CD14-positive monocyte (primary cell): ENCODE results near the gene PCF11. TPM values are rescaled to one million over a fixed set of nuclear protein-coding genes. Genes with fewer than 3 reads are reported as not detected.

Experiments
- DNase-seq, 3 donors: peaks; one replicate each; pipeline ENCODE4 v3.0.0-alpha.2; 2011 to 2022
- H2AFZ ChIP-seq: 2 replicates; pipeline ENCODE4 v1.6.0; 2012; ENCODE audit warnings: mild to moderate bottlenecking, low read depth, low read length, inconsistent platforms; ENCODE audit not compliant: insufficient read depth, poor library complexity, severe bottlenecking
- H3K27ac ChIP-seq, 2 donors: 1 replicate in 1 of 2; 2 replicates in 1 of 2; pipeline ENCODE4 v1.5.1; 2012 to 2013; ENCODE audit warnings: low read length in 2 of 2, control low read depth in 1 of 2, inconsistent platforms in 1 of 2, low read depth in 1 of 2, mild to moderate bottlenecking in 1 of 2
- H3K27me3 ChIP-seq, 2 donors: one replicate each; pipeline versions ENCODE4 v1.6.0 to v1.6.1; 2011 to 2013; ENCODE audit warnings: low read length in 2 of 2; ENCODE audit not compliant: control insufficient read depth in 2 of 2, insufficient read depth in 2 of 2
- H3K36me3 ChIP-seq, 2 donors: replicated peaks in 1 of 2; 1 replicate in 1 of 2; 2 replicates in 1 of 2; pipeline versions ENCODE4 v1.5.1 to v1.6.1; 2012 to 2013; ENCODE audit warnings: low read length in 2 of 2, control low read depth in 1 of 2, inconsistent platforms in 1 of 2, mild to moderate bottlenecking in 1 of 2; ENCODE audit not compliant: insufficient read depth in 2 of 2, control insufficient read depth in 1 of 2
- H3K4me1 ChIP-seq, 2 donors: 1 replicate in 1 of 2; 2 replicates in 1 of 2; pipeline versions ENCODE4 v1.5.1 to v1.6.1; 2012 to 2013; ENCODE audit warnings: low read length in 2 of 2, control low read depth in 1 of 2, inconsistent platforms in 1 of 2, mild to moderate bottlenecking in 1 of 2, moderate library complexity in 1 of 2; ENCODE audit not compliant: insufficient read depth in 2 of 2, control insufficient read depth in 1 of 2
- H3K4me2 ChIP-seq: replicated peaks from 2 replicates; pipeline ENCODE3; 2012; ENCODE audit warnings: low read length, moderate library complexity, mild to moderate bottlenecking; ENCODE audit not compliant: poor library complexity, severe bottlenecking; ENCODE audit errors: extremely low read depth
- H3K4me3 ChIP-seq, 3 experiments: fragments of 200-600 bp in 1 of 3; sonication (generic) in 1 of 3; replicated peaks in 1 of 3; 1 replicate in 2 of 3; 2 replicates in 1 of 3; pipeline ENCODE4 v1.5.1; 2011 to 2013; ENCODE audit warnings: low read length in 3 of 3, mild to moderate bottlenecking in 3 of 3, control low read depth in 2 of 3, low read depth in 2 of 3, inconsistent platforms in 1 of 3, moderate library complexity in 1 of 3
- H3K79me2 ChIP-seq: 2 replicates; pipeline ENCODE4 v1.6.0; 2012; ENCODE audit warnings: mild to moderate bottlenecking, control low read depth, inconsistent platforms, low read length, moderate library complexity; ENCODE audit not compliant: insufficient read depth
- H3K9ac ChIP-seq: 2 replicates; pipeline ENCODE4 v1.6.0; 2017; ENCODE audit warnings: low read length, mild to moderate bottlenecking; ENCODE audit not compliant: insufficient read depth, poor library complexity, severe bottlenecking
- H3K9me3 ChIP-seq, 2 donors: replicated peaks in 1 of 2; 1 replicate in 1 of 2; 2 replicates in 1 of 2; pipeline versions ENCODE4 v1.5.1 to v1.6.1; 2012 to 2013; ENCODE audit warnings: low read length in 2 of 2, control low read depth in 1 of 2; ENCODE audit not compliant: control insufficient read depth in 1 of 2, insufficient read depth in 1 of 2
- H4K20me1 ChIP-seq: 2 replicates; pipeline ENCODE4 v1.6.0; 2012; ENCODE audit warnings: mild to moderate bottlenecking, low read length, control low read depth, moderate library complexity; ENCODE audit not compliant: insufficient read depth
- H3K27ac Mint-ChIP-seq, 7 donors: one replicate each; pipeline ENCODE4 v1.8.0; 2020; ENCODE audit warnings: mild to moderate bottlenecking in 7 of 7, mixed read lengths in 7 of 7, moderate library complexity in 6 of 7, inconsistent platforms in 2 of 7
- H3K27me3 Mint-ChIP-seq, 3 donors: one replicate each; pipeline ENCODE4 v1.8.0; 2021 to 2022; ENCODE audit warnings: low read depth in 3 of 3, mild to moderate bottlenecking in 3 of 3, mixed read lengths in 3 of 3, moderate library complexity in 3 of 3, inconsistent platforms in 1 of 3
- H3K36me3 Mint-ChIP-seq, 2 donors: one replicate each; pipeline ENCODE4 v1.8.0; 2020; ENCODE audit warnings: mixed read lengths in 2 of 2, inconsistent platforms in 1 of 2, mild to moderate bottlenecking in 1 of 2
- H3K4me1 Mint-ChIP-seq: one replicate; pipeline ENCODE4 v1.8.0; 2020; ENCODE audit warnings: mild to moderate bottlenecking, mixed read lengths
- H3K4me3 Mint-ChIP-seq, 2 donors: one replicate each; pipeline ENCODE4 v1.8.0; 2020; ENCODE audit warnings: mild to moderate bottlenecking in 2 of 2, mixed read lengths in 2 of 2, moderate library complexity in 1 of 2
- H3K9me3 Mint-ChIP-seq, 7 donors: one replicate each; pipeline ENCODE4 v1.8.0; 2020 to 2022; ENCODE audit warnings: mixed read lengths in 7 of 7, mild to moderate bottlenecking in 6 of 7, moderate library complexity in 6 of 7, inconsistent platforms in 2 of 7
- WGBS: methylation state at CpG from one replicate; pipeline ENCODE4 v1.1.5; 2013; ENCODE audit warnings: missing lambda C conversion rate; ENCODE audit not compliant: insufficient coverage; 5-methylcytosine and 5-hydroxymethylcytosine counted together
- intact Hi-C, 2 donors: fragments of 100-400 bp; cut with micrococcal nuclease; formaldehyde crosslinking; loops; one replicate each; pipeline versions ENCODE4 v1.15.0 to v1.15.1; 2023
- polyA plus RNA-seq, 3 donors: library from polyadenylated mRNA; depleted of rRNA in 1 of 3; unstranded in 2 of 3; stranded (reverse) in 1 of 3; fragments of 300-500 nt in 2 of 3; fragments of >200 nt in 1 of 3; fragmentation: Illumina TruSeq in 2 of 3; gene quantifications; 1 replicate in 2 of 3; 2 replicates in 1 of 3; pipeline ENCODE4 v1.2.3, GENCODE V29; 2012 to 2021
- TF ChIP-seq, protein P1 (sequence below): fragments of 200-600 bp; IDR thresholded peaks from one replicate; pipeline ENCODE4 v1.8.0; 2022; ENCODE audit warnings: antibody characterized with exemption, mild to moderate bottlenecking

PCF11 gene
- polyA plus RNA-seq, 3 donors: 8.3 to 78.1 (median 15.7) TPM

DNA sequence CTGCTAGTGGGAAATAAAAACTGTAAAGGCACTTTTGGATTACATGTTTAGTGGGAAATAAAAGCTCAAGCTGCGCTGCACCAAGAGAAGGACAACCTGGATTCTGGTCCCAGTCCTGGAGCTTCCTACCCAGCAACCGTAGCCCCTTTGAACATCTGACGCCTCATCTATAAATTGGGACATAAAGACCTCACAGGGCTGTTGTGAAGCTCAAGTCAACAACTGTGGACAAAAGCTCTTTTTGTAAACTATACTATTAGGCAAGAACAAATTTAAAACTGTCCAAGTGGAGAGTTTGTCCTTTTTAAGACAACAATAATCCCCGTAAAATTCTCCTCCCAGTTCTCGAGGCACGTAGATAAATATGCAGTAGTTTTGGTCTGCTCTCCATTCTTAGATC, 17.6 kb upstream of the PCF11 start:
- DNase-seq: no peak

GRCh38 chr11:83140691-83141455, 16.1 kb upstream of the PCF11 start:
- H3K27ac Mint-ChIP-seq: no peak overlapping the region
- 78% methylated on average over 8 of the region's 11 CpGs for WGBS

More for the DNA sequence above, 17.6 kb upstream of the PCF11 start:
- Histone ChIP-seq H3K4me1 (no peaks in the 10 kb centered on the region), H3K9me3 (no peaks in the 10 kb centered on the region), H3K27ac (no peak overlapping the region), H4K20me1 (no peaks in the 10 kb centered on the region), H3K79me2 (no peaks in the 10 kb centered on the region), H3K27me3 (no peaks in the 10 kb centered on the region), H3K4me2 (no peak overlapping the region), H3K4me3 (no peak overlapping the region), H3K9ac (no peak overlapping the region), H2AFZ (no peak overlapping the region), H3K36me3 (no peaks in the 10 kb centered on the region)
- 100% methylated on average over 1 of the region's 6 CpGs for WGBS
- Mint-ChIP-seq H3K4me1 (peaks cover 4% of the 10 kb centered on the region), H3K36me3 (no peaks in the 10 kb centered on the region), H3K27ac (no peak overlapping the region), H3K9me3 (no peaks in the 10 kb centered on the region), H3K4me3 (no peak overlapping the region), H3K27me3 (no peaks in the 10 kb centered on the region)
- TF ChIP-seq, protein P1, sequence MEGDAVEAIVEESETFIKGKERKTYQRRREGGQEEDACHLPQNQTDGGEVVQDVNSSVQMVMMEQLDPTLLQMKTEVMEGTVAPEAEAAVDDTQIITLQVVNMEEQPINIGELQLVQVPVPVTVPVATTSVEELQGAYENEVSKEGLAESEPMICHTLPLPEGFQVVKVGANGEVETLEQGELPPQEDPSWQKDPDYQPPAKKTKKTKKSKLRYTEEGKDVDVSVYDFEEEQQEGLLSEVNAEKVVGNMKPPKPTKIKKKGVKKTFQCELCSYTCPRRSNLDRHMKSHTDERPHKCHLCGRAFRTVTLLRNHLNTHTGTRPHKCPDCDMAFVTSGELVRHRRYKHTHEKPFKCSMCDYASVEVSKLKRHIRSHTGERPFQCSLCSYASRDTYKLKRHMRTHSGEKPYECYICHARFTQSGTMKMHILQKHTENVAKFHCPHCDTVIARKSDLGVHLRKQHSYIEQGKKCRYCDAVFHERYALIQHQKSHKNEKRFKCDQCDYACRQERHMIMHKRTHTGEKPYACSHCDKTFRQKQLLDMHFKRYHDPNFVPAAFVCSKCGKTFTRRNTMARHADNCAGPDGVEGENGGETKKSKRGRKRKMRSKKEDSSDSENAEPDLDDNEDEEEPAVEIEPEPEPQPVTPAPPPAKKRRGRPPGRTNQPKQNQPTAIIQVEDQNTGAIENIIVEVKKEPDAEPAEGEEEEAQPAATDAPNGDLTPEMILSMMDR: no peak
- intact Hi-C loops: no loop called here

More at GRCh38 chr11:83140691-83141455, 16.1 kb upstream of the PCF11 start:
- Histone ChIP-seq H3K4me3 (no peak overlapping the region), H3K27me3 (no peaks in the 10 kb centered on the region), H4K20me1 (no peaks in the 10 kb centered on the region), H3K79me2 (no peaks in the 10 kb centered on the region), H3K4me1 (no peaks in the 10 kb centered on the region), H2AFZ (peak overlapping the region; percentile 43), H3K4me2 (no peak overlapping the region), H3K9ac (no peak overlapping the region), H3K36me3 (no peaks in the 10 kb centered on the region), H3K27ac (no peak overlapping the region), H3K9me3 (no peaks in the 10 kb centered on the region)
- Mint-ChIP-seq H3K4me3 (no peak overlapping the region), H3K36me3 (no peaks in the 10 kb centered on the region), H3K27me3 (peaks cover 0 to 4% (median 2%) of the 10 kb centered on the region in 3 donors), H3K4me1 (peaks cover 4% of the 10 kb centered on the region), H3K9me3 (no peaks in the 10 kb centered on the region)
- DNase-seq: no peak
- intact Hi-C loops: no loop called here
- TF ChIP-seq, protein P1: no peak
